Fibroblast of lung (primary cell): ENCODE data around the gene SPEF2. TPM values are rescaled to one million over a fixed set of nuclear protein-coding genes. Genes with fewer than 3 reads are reported as not detected.

Source experiments
- DNase-seq, 2 donors: peaks; one replicate each; pipeline versions ENCODE4 v3.0.0 to v3.0.0-alpha.2; 2010; ENCODE audit warnings: low read depth in 2 of 2
- H2AFZ ChIP-seq: 2 replicates; pipeline ENCODE4 v1.5.1; 2012; ENCODE audit warnings: low read length, control low read depth, inconsistent platforms
- H3K27ac ChIP-seq: 2 replicates; pipeline ENCODE4 v1.5.1; 2011; ENCODE audit warnings: low read length, control low read depth; ENCODE audit not compliant: insufficient read depth
- H3K27me3 ChIP-seq: 2 replicates; pipeline ENCODE4 v1.5.1; 2011; ENCODE audit warnings: mild to moderate bottlenecking, low read length; ENCODE audit not compliant: control insufficient read depth, insufficient read depth
- H3K36me3 ChIP-seq: 2 replicates; pipeline ENCODE4 v1.5.1; 2011; ENCODE audit warnings: low read length; ENCODE audit not compliant: control insufficient read depth, insufficient read depth
- H3K4me1 ChIP-seq: 2 replicates; pipeline ENCODE4 v1.5.1; 2011; ENCODE audit warnings: low read length; ENCODE audit not compliant: control insufficient read depth, insufficient read depth; ENCODE audit errors: extremely low read depth
- H3K4me2 ChIP-seq: 2 replicates; pipeline ENCODE4 v1.5.1; 2011; ENCODE audit warnings: low read length, control low read depth; ENCODE audit not compliant: insufficient read depth; ENCODE audit errors: extremely low read depth
- H3K4me3 ChIP-seq, 4 experiments: fragments of 200-600 bp in 1 of 4; sonication (generic) in 1 of 4; replicated peaks in 1 of 4; 2 replicates each; pipeline ENCODE4 v1.5.1; 2011 to 2016; ENCODE audit warnings: low read length in 4 of 4, low read depth in 3 of 4, mild to moderate bottlenecking in 3 of 4, control low read depth in 2 of 4, inconsistent platforms in 1 of 4, mixed read lengths in 1 of 4; ENCODE audit not compliant: insufficient read depth in 1 of 4; ENCODE audit errors: control extremely low read depth in 1 of 4
- H3K79me2 ChIP-seq: 2 replicates; pipeline ENCODE4 v1.5.1; 2012; ENCODE audit warnings: mild to moderate bottlenecking, low read length, inconsistent platforms; ENCODE audit not compliant: control insufficient read depth, insufficient read depth
- H3K9ac ChIP-seq: 2 replicates; pipeline ENCODE4 v1.5.1; 2011; ENCODE audit warnings: mild to moderate bottlenecking, low read length, control low read depth; ENCODE audit not compliant: insufficient read depth
- H3K9me3 ChIP-seq: 2 replicates; pipeline ENCODE4 v1.5.1; 2012; ENCODE audit warnings: low read depth, low read length; ENCODE audit not compliant: control insufficient read depth, insufficient read depth
- H4K20me1 ChIP-seq: 2 replicates; pipeline ENCODE4 v1.5.1; 2011; ENCODE audit warnings: low read length; ENCODE audit not compliant: control insufficient read depth, insufficient read depth; ENCODE audit errors: extremely low read depth
- CTCF ChIP-seq, 2 donors: IDR thresholded peaks in 1 of 2; conservative IDR thresholded peaks in 1 of 2; 1 replicate in 1 of 2; 2 replicates in 1 of 2; pipeline ENCODE4 v1.5.1; 2011 to 2012; ENCODE audit warnings: low read length in 2 of 2, control low read depth in 1 of 2, inconsistent platforms in 1 of 2, low read depth in 1 of 2, mild to moderate bottlenecking in 1 of 2
- EZH2 ChIP-seq: IDR thresholded peaks from 2 replicates; pipeline ENCODE4 v1.5.1; 2012; ENCODE audit warnings: low read length, control low read depth, mild to moderate bottlenecking; ENCODE audit errors: missing control alignments
- polyA plus RNA-seq, 2 donors: library from polyadenylated mRNA; depleted of rRNA in 1 of 2; stranded (reverse) in 1 of 2; unstranded in 1 of 2; fragments of >200 nt; gene quantifications; 2 replicates each; pipeline ENCODE4 v1.2.1, GENCODE V29; 2011 to 2012; ENCODE audit warnings: missing spikeins in 1 of 2
- total RNA-seq: library from RNA; depleted of rRNA; stranded (reverse); fragments of >200 nt; gene quantifications from 2 replicates; pipeline ENCODE4 v1.2.1, GENCODE V29; 2014

Gene SPEF2
- total and polyA plus RNA-seq, 2 donors (not counting 1 experiment from before 2014, with no cell fraction given), result 5.2 to 5.9 TPM

DNA sequence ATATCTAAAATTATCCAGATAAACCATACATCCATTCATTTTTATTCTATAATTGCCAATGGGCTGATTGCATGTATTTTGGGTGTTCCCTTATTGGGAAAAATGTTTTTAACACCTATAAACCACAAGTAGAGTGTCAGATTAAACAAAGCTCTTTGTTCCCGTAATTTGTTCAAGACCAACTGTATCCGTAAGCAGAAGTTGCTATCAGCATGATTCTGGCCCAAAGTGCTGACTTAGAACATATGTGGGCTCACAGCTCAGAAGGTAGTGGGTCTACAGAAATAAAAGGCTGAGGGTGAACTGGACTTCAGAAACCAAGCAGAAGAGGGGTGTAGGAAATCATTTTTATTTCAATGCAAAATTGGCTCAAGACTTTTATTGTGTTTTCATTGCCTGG lies 215.6 kb downstream of the SPEF2 start:
- H2AFZ ChIP-seq, result no peak overlapping the region
- no peaks in the 10 kb centered on the region for H3K9me3 ChIP-seq
- no peak overlapping the region for H3K27ac ChIP-seq
- no peaks in the 10 kb centered on the region for H4K20me1 ChIP-seq
- TF ChIP-seq CTCF (conservative IDR thresholded peaks at IDR 0.05 in 1 of 2, IDR thresholded peaks at IDR 0.05 in 1 of 2; ENCODE audit: low read depth in 1 of 2, low read length in 2 of 2), result no peak
- no peak for TF ChIP-seq EZH2
- H3K9ac ChIP-seq, result no peak overlapping the region
- no peaks in the 10 kb centered on the region for H3K27me3 ChIP-seq
- H3K4me2 ChIP-seq, result no peak overlapping the region
- no peak overlapping the region for H3K4me3 ChIP-seq
- no peaks in the 10 kb centered on the region for H3K36me3 ChIP-seq
- DNase-seq, result no peak
- no peaks in the 10 kb centered on the region for H3K79me2 ChIP-seq
- H3K4me1 ChIP-seq, result no peaks in the 10 kb centered on the region

DNA sequence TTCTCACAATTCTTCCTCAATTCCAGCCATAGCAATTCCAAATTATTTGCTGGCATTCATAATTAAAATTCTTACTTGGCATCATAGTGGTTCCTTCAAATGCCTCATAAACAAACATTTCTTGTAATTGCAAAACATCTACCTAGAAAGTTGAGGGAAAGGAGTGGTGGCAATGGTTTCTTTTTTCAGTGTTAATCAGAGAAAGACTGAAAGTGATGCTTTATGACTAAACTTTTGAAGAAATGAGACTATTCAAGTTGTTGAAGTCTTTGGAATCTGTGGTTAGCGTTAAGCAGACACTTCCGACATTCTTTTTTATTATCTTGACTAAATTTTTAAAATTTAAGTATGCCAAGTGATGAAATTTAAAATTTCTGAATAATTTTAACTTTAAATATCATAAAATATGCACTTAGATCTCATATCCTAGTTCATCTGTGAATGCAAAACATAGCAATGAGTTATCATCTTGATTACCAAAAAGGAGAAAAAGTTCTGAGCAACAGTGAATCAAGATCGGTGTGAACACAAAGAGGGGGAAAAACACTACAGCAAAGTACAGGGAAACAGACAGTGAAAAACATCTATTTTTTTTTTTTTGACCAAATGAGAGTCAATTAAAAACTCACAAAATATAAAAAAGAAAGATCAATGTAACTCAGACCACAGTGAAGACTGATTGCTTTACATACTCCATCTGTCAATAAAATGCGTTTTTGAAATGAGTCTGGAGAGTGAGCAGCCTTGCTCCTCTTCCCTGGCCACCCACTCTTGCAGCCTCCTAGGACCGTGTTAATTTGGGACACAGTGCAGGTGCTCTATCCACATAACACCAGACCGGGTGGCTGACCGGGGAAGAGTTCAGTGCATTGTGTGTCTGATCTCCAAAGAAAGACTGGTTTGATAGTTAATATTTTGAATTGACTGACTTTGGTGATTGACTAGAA lies 218.4 kb downstream of the SPEF2 start:
- no peak overlapping the region for H2AFZ ChIP-seq
- no peaks in the 10 kb centered on the region for H3K27me3 ChIP-seq
- DNase-seq, result no peak
- H4K20me1 ChIP-seq, result no peaks in the 10 kb centered on the region
- H3K27ac ChIP-seq, result no peak overlapping the region
- H3K4me3 ChIP-seq, result no peak overlapping the region
- H3K9me3 ChIP-seq, result no peaks in the 10 kb centered on the region
- no peak overlapping the region for H3K4me2 ChIP-seq
- H3K36me3 ChIP-seq, result no peaks in the 10 kb centered on the region
- H3K79me2 ChIP-seq, result no peaks in the 10 kb centered on the region
- H3K4me1 ChIP-seq, result peaks cover 2% of the 10 kb centered on the region
- TF ChIP-seq CTCF (conservative IDR thresholded peaks at IDR 0.05 in 1 of 2, IDR thresholded peaks at IDR 0.05 in 1 of 2; ENCODE audit: low read depth in 1 of 2, low read length in 2 of 2) (no peak), EZH2 (no peak)
- H3K9ac ChIP-seq, result no peak overlapping the region

GRCh38 chr5:35838370-35839042 lies 220.8 kb downstream of the SPEF2 start:
- H3K79me2 ChIP-seq, result no peaks in the 10 kb centered on the region
- H3K36me3 ChIP-seq, result no peaks in the 10 kb centered on the region
- peaks cover 2% of the 10 kb centered on the region for H3K4me1 ChIP-seq
- no peaks in the 10 kb centered on the region for H3K9me3 ChIP-seq
- TF ChIP-seq CTCF (conservative IDR thresholded peaks at IDR 0.05 in 1 of 2, IDR thresholded peaks at IDR 0.05 in 1 of 2; ENCODE audit: low read depth in 1 of 2, low read length in 2 of 2), result no peak
- no peak for TF ChIP-seq EZH2
- no peaks in the 10 kb centered on the region for H4K20me1 ChIP-seq
- no peaks in the 10 kb centered on the region for H3K27me3 ChIP-seq
- DNase-seq, result peak in 1 of 2 donors; percentile 11
- H3K9ac ChIP-seq, result no peak overlapping the region
- H3K4me3 ChIP-seq, result no peak overlapping the region
- no peak overlapping the region for H2AFZ ChIP-seq
- no peak overlapping the region for H3K4me2 ChIP-seq
- no peak overlapping the region for H3K27ac ChIP-seq
